ENCODE measurements around the gene B3GALNT2. TPM values are rescaled to one million over a fixed set of nuclear protein-coding genes. Genes with fewer than 3 reads are reported as not detected.
A peak's percentile ranks its signal among the peaks of the same experiment; 100 is the strongest.
"Not testable (repeated sequence)": the region's sequence is repeated elsewhere in the genome, so short reads cannot be mapped to it uniquely, and the experiment has no call there.

B3GALNT2 gene
- polyA plus RNA-seq, 6 donors from 2014 or later: 4.8 to 13.6 (median 6.6) TPM

- H3K4me3 Mint-ChIP-seq; DNase-seq; H3K27me3 Mint-ChIP-seq; H3K27ac Mint-ChIP-seq; ATAC-seq (ENCODE audit: low read depth in 2 of 2); H3K9me3 Mint-ChIP-seq; H3K36me3 Mint-ChIP-seq; H3K4me1 Mint-ChIP-seq: not testable (repeated sequence)
These were observed 46.4 kb downstream of the B3GALNT2 start for GRCh38 chr1:235457856-235458255.

DNA sequence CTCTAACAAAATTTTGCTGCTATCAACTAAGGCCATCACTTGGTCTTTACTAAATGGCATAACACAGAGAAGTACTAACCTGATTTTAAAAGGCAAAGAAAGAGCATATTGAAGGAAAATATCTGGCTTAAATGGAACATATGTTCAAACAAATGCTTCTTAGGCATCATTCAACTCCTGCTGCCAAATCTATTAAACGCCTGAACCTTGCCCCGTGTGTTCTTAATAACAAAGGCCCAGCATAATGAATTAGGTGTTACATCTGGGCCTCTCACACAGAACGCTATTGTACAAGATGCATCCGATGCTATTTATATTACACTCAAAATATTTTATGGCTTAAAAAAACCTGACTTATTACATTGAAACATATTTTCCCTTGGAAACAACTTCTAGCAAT lies 48.4 kb downstream of the B3GALNT2 start:
- peak overlapping the region in 1 of 6 donors; percentile 10 for H3K27ac Mint-ChIP-seq
- H3K36me3 Mint-ChIP-seq: peaks cover 0 to under 1% of the 10 kb centered on the region in 2 donors
- H3K9me3 Mint-ChIP-seq: no peaks in the 10 kb centered on the region
- H3K4me1 Mint-ChIP-seq: no peaks in the 10 kb centered on the region
- no peak for ATAC-seq (ENCODE audit: low read depth in 2 of 2)
- H3K27me3 Mint-ChIP-seq: no peaks in the 10 kb centered on the region
- DNase-seq: no peak
- no peak overlapping the region for H3K4me3 Mint-ChIP-seq

DNA sequence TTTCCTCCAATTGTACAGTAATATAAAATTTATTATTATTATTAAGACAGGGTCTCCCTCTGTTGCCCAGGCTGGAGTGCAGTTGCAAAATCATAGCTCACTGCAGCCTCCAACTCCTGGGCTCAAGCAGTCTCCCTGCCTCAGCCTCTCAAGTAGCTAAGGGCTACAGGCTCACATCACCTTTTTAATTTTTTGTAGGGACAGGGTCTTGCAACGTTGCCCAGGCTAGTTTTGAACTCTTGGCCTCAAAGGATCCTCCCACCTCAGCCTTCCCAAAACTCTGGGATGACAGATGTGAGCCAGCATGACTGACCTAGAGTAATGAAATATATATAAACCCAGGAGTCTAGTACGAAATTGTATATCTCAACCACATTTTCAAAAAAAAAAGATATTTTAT lies 49.2 kb downstream of the B3GALNT2 start:
- H3K4me1 Mint-ChIP-seq: no peaks in the 10 kb centered on the region
- no peak overlapping the region for H3K4me3 Mint-ChIP-seq
- H3K27ac Mint-ChIP-seq: no peak overlapping the region
- H3K9me3 Mint-ChIP-seq: no peaks in the 10 kb centered on the region
- H3K27me3 Mint-ChIP-seq: no peaks in the 10 kb centered on the region
- DNase-seq (no peak), ATAC-seq (ENCODE audit: low read depth in 2 of 2) (no peak)
- H3K36me3 Mint-ChIP-seq: peaks cover 0 to 8% of the 10 kb centered on the region in 2 donors

- Mint-ChIP-seq H3K27ac (no peak overlapping the region), H3K4me1 (no peaks in the 10 kb centered on the region), H3K36me3 (peaks cover 0 to 9% of the 10 kb centered on the region in 2 donors), H3K4me3 (no peak overlapping the region), H3K9me3 (no peaks in the 10 kb centered on the region), H3K27me3 (no peaks in the 10 kb centered on the region)
- DNase-seq (no peak), ATAC-seq (ENCODE audit: low read depth in 2 of 2) (no peak)
These were observed 50.2 kb downstream of the B3GALNT2 start for GRCh38 chr1:235454021-235454420.

- Mint-ChIP-seq H3K4me3 (no peak overlapping the region), H3K9me3 (no peaks in the 10 kb centered on the region), H3K36me3 (peaks cover 0 to 9% of the 10 kb centered on the region in 2 donors), H3K27me3 (no peaks in the 10 kb centered on the region), H3K4me1 (no peaks in the 10 kb centered on the region), H3K27ac (peak overlapping the region in 3 of 6 donors; percentile 44 to 78 (median 48))
- ATAC-seq (ENCODE audit: low read depth in 2 of 2) (no peak), DNase-seq (no peak)
These were observed 53.3 kb downstream of the B3GALNT2 start for GRCh38 chr1:235450886-235451483.

GRCh38 chr1:235450433-235450832 lies 53.8 kb downstream of the B3GALNT2 start:
- H3K27me3 Mint-ChIP-seq: no peaks in the 10 kb centered on the region
- H3K9me3 Mint-ChIP-seq: no peaks in the 10 kb centered on the region
- no peaks in the 10 kb centered on the region for H3K4me1 Mint-ChIP-seq

DNA sequence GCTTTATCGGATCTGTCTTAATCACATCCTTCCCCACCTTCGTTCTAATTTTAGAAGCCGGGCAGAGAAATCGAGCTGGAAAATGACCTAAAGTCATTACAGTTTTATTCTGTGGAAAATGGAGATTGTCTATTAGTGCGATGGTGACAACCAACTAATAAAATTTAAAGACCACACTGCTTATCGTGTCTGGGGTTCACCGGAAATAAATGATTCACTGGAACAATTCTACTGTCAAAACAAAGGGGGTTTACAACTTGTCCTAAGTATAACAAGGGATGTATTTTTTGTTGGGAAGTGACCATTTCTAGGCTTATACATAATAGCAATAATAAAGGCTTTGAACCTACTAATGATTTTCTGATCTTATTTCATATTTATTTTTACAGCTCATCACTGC lies 55.6 kb downstream of the B3GALNT2 start:
- Mint-ChIP-seq H3K27ac (no peak overlapping the region), H3K27me3 (no peaks in the 10 kb centered on the region), H3K36me3 (peaks cover 0 to 9% of the 10 kb centered on the region in 2 donors), H3K4me1 (no peaks in the 10 kb centered on the region), H3K4me3 (no peak overlapping the region), H3K9me3 (no peaks in the 10 kb centered on the region)
- ATAC-seq (ENCODE audit: low read depth in 2 of 2) (no peak), DNase-seq (no peak)

More at GRCh38 chr1:235450433-235450832, 53.8 kb downstream of the B3GALNT2 start:
- ATAC-seq (ENCODE audit: low read depth in 2 of 2): no peak
- no peak for DNase-seq
- peaks cover 0 to 9% of the 10 kb centered on the region in 2 donors for H3K36me3 Mint-ChIP-seq
- peak overlapping the region in 1 of 6 donors; percentile 43 for H3K27ac Mint-ChIP-seq
- H3K4me3 Mint-ChIP-seq: no peak overlapping the region

- no peak overlapping the region for H3K4me3 Mint-ChIP-seq
- H3K4me1 Mint-ChIP-seq: no peaks in the 10 kb centered on the region
- no peaks in the 10 kb centered on the region for H3K27me3 Mint-ChIP-seq
- ATAC-seq (ENCODE audit: low read depth in 2 of 2) (no peak), DNase-seq (no peak)
- H3K36me3 Mint-ChIP-seq: peaks cover 8 to 19% of the 10 kb centered on the region in 2 donors
- peak overlapping the region in 2 of 6 donors; percentile 38 to 43 for H3K27ac Mint-ChIP-seq
- H3K9me3 Mint-ChIP-seq: no peaks in the 10 kb centered on the region
These were observed 61.3 kb downstream of the B3GALNT2 start for GRCh38 chr1:235442788-235443429.

- Mint-ChIP-seq H3K36me3 (peaks cover 8 to 23% of the 10 kb centered on the region in 2 donors), H3K4me3 (no peak overlapping the region), H3K4me1 (no peaks in the 10 kb centered on the region), H3K27me3 (no peaks in the 10 kb centered on the region), H3K9me3 (no peaks in the 10 kb centered on the region), H3K27ac (no peak overlapping the region)
- ATAC-seq (ENCODE audit: low read depth in 2 of 2): no peak
- no peak for DNase-seq
These were observed 63.0 kb downstream of the B3GALNT2 start for GRCh38 chr1:235441159-235441685.

DNA sequence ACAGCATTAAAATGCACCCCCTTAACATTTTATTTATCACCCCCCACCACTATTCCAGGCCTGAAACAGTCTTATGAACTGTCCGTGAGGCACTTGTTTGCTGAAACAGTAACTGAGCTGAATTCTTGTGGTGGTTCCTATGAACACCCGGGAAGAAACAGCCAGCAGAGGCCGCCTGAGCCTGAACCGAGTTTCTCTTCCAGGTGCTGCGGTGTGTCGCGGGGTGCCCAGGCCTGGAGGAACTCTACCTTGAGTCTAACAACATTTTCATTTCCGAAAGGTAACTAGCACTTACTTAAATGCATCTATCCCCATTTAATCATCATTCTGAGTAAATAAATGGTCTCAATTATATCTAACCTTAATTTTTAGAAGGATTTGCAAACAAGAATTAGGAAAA lies 70.3 kb downstream of the B3GALNT2 start:
- no peak for ATAC-seq (ENCODE audit: low read depth in 2 of 2)
- H3K36me3 Mint-ChIP-seq: peaks cover 5 to 11% of the 10 kb centered on the region in 2 donors
- H3K4me1 Mint-ChIP-seq: no peaks in the 10 kb centered on the region

GRCh38 chr1:235430991-235431390 lies 73.3 kb downstream of the B3GALNT2 start:
- H3K27ac Mint-ChIP-seq: no peak overlapping the region
- no peaks in the 10 kb centered on the region for H3K9me3 Mint-ChIP-seq
- H3K4me1 Mint-ChIP-seq: peaks cover 0 to 5% (median 2%) of the 10 kb centered on the region in 3 donors
- no peak overlapping the region for H3K4me3 Mint-ChIP-seq
- no peaks in the 10 kb centered on the region for H3K27me3 Mint-ChIP-seq
- DNase-seq: no peak
- peaks cover 0 to 1% of the 10 kb centered on the region in 2 donors for H3K36me3 Mint-ChIP-seq
- no peak for ATAC-seq (ENCODE audit: low read depth in 2 of 2)

More for the DNA sequence above, 70.3 kb downstream of the B3GALNT2 start:
- Mint-ChIP-seq H3K27ac (peak overlapping the region in 1 of 6 donors; percentile 5), H3K27me3 (no peaks in the 10 kb centered on the region), H3K4me3 (no peak overlapping the region), H3K9me3 (no peaks in the 10 kb centered on the region)
- DNase-seq: no peak

DNA sequence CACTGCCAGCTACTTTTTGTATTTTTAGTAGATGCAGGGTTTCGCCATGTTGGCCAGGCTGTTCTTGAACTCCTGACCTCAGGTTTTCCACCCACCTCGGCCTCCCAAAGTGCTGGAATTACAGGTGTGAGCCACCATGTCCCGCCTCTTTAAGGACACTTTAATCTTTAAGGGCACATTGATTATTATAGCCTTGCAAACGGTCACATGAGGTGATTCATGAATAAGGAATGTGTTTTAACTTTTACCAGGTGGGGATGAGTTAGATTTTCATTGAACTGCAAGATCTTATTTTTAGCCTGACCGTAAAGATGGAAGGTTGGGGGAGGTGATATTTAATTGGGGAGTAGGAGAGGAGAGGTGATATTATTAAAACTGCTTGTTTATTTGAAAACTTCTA lies 75.1 kb downstream of the B3GALNT2 start:
- Mint-ChIP-seq H3K27ac (peak overlapping the region in 1 of 6 donors; percentile 47), H3K9me3 (no peaks in the 10 kb centered on the region), H3K36me3 (peaks cover 0 to 13% of the 10 kb centered on the region in 2 donors), H3K4me1 (peaks cover 0 to 13% (median 5%) of the 10 kb centered on the region in 3 donors), H3K27me3 (no peaks in the 10 kb centered on the region), H3K4me3 (no peak overlapping the region)
- no peak for ATAC-seq (ENCODE audit: low read depth in 2 of 2)
- DNase-seq: no peak

DNA sequence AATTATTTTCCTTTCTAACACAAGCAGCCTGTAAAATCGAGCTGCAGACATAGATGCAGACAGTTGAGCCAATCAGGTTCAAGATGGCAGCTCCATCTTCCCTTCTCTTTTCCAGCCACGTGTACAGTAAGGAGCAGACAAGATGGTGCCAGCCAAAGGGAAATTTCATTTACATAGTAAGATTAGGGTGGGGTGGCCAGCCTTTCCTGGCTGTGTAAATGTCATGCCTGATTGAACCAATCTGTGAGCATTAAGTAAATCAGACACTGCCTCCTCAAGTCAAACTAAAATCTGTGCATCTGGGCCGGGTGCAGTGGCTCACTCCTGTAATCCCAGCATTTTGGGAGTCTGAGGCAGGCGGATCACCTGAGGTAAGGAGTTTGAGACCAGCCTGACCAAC lies 76.8 kb downstream of the B3GALNT2 start:
- DNase-seq: no peak
- peaks cover 0 to 13% of the 10 kb centered on the region in 2 donors for H3K36me3 Mint-ChIP-seq
- peaks cover 10 to 26% (median 18%) of the 10 kb centered on the region in 3 donors for H3K4me1 Mint-ChIP-seq
- H3K4me3 Mint-ChIP-seq: no peak overlapping the region
- no peak for ATAC-seq (ENCODE audit: low read depth in 2 of 2)
- H3K27ac Mint-ChIP-seq: no peak overlapping the region
- no peaks in the 10 kb centered on the region for H3K9me3 Mint-ChIP-seq
- H3K27me3 Mint-ChIP-seq: no peaks in the 10 kb centered on the region

- Mint-ChIP-seq H3K27ac (no peak overlapping the region), H3K9me3 (no peaks in the 10 kb centered on the region), H3K4me1 (peaks cover 10 to 26% (median 18%) of the 10 kb centered on the region in 3 donors), H3K4me3 (no peak overlapping the region), H3K36me3 (peaks cover 0 to 13% of the 10 kb centered on the region in 2 donors), H3K27me3 (no peaks in the 10 kb centered on the region)
- no peak for DNase-seq
- no peak for ATAC-seq (ENCODE audit: low read depth in 2 of 2)
These were observed 77.6 kb downstream of the B3GALNT2 start for GRCh38 chr1:235426680-235427079.

All from naive B cell (primary cell).